GM19328 (cell line): ENCODE results near the gene AGT.
"Not testable (repeated sequence)": the region's sequence is repeated elsewhere in the genome, so short reads cannot be mapped to it uniquely, and the experiment has no call there.

Experiments used
- ATAC-seq: cut with Tn5 transposase; IDR thresholded peaks from one replicate; pipeline ENCODE4 v1.9.1; 2021; ENCODE audit warnings: mild to moderate bottlenecking, moderate library complexity; ENCODE audit not compliant: unreplicated experiment

Gene AGT

GRCh38 chr1:230745071-230745470 lies 31.1 kb upstream of the AGT start:
- ATAC-seq: no peak

GRCh38 chr1:230744382-230744781 lies 30.5 kb upstream of the AGT start:
- ATAC-seq: no peak

GRCh38 chr1:230743899-230744298 lies 30.0 kb upstream of the AGT start:
- no peak for ATAC-seq

GRCh38 chr1:230739564-230740290 lies 25.8 kb upstream of the AGT start:
- ATAC-seq: no peak

GRCh38 chr1:230737622-230738262 lies 23.8 kb upstream of the AGT start:
- no peak for ATAC-seq

GRCh38 chr1:230735447-230735846 lies 21.5 kb upstream of the AGT start:
- no peak for ATAC-seq

- no peak for ATAC-seq
These were observed 17.1 kb upstream of the AGT start for GRCh38 chr1:230730977-230731376.

GRCh38 chr1:230728710-230729392 lies 14.9 kb upstream of the AGT start:
- ATAC-seq: no peak

- ATAC-seq: no peak
These were observed 11.5 kb upstream of the AGT start for GRCh38 chr1:230725256-230726012.

- not testable (repeated sequence) for ATAC-seq
These were observed 8.1 kb upstream of the AGT start for GRCh38 chr1:230721849-230722522.

- ATAC-seq: no peak
These were observed 3.3 kb upstream of the AGT start for GRCh38 chr1:230717251-230717650.

- not testable (repeated sequence) for ATAC-seq
These were observed 2.5 kb upstream of the AGT start for GRCh38 chr1:230716453-230716852.

- no peak for ATAC-seq
These were observed 1.6 kb upstream of the AGT start for GRCh38 chr1:230715510-230715909.

GRCh38 chr1:230713547-230713914 lies 391 bp downstream of the AGT start:
- no peak for ATAC-seq

GRCh38 chr1:230713138-230713537 lies 784 bp downstream of the AGT start:
- ATAC-seq: no peak

GRCh38 chr1:230712470-230712942 lies 1.4 kb downstream of the AGT start:
- ATAC-seq: no peak

GRCh38 chr1:230711245-230711644 lies 2.7 kb downstream of the AGT start:
- no peak for ATAC-seq

- no peak for ATAC-seq
These were observed 3.4 kb downstream of the AGT start for GRCh38 chr1:230710543-230710904.

- ATAC-seq: no peak
These were observed 4.0 kb downstream of the AGT start for GRCh38 chr1:230709619-230710542.
